DND-41 (cell line): Measurements from ENCODE around the gene NTM.

ENCODE experiments used
- ATAC-seq: fragments of 200-7000 bp; cut with Tn5 transposase; 3 replicates; pipeline ENCODE4 v1.9.1; 2021; ENCODE audit warnings: low read depth; ENCODE audit not compliant: insufficient read depth
- DNase-seq: peaks from one replicate; pipeline ENCODE4 v3.0.0-alpha.2; 2020
- H2AFZ ChIP-seq: 2 replicates; pipeline ENCODE4 v1.6.0; 2012; ENCODE audit warnings: low read depth, low read length
- H3K27ac ChIP-seq: 2 replicates; pipeline ENCODE4 v1.5.1; 2012; ENCODE audit warnings: low read length, inconsistent platforms
- H3K27me3 ChIP-seq: fragments of 200-600 bp; sonication (generic); 2 replicates; pipeline ENCODE4 v1.6.0; 2012; ENCODE audit warnings: low read length, mild to moderate bottlenecking, inconsistent platforms; ENCODE audit not compliant: insufficient read depth, poor library complexity
- H3K36me3 ChIP-seq: 2 replicates; pipeline ENCODE4 v1.5.1; 2012; ENCODE audit warnings: low read length, inconsistent platforms; ENCODE audit not compliant: insufficient read depth
- H3K4me1 ChIP-seq: 2 replicates; pipeline ENCODE4 v1.5.1; 2012; ENCODE audit warnings: mild to moderate bottlenecking, low read length; ENCODE audit not compliant: insufficient read depth
- H3K4me2 ChIP-seq: 2 replicates; pipeline ENCODE4 v1.6.0; 2012; ENCODE audit warnings: mild to moderate bottlenecking, moderate library complexity, low read length, inconsistent platforms; ENCODE audit not compliant: insufficient read depth
- H3K4me3 ChIP-seq, 2 experiments: fragments of 200-600 bp in 1 of 2; shearing (Covaris generic) in 1 of 2; 2 replicates each; pipeline ENCODE4 v1.5.1; 2012 to 2016; ENCODE audit warnings: inconsistent platforms in 2 of 2, low read length in 2 of 2, mild to moderate bottlenecking in 2 of 2, low read depth in 1 of 2, moderate library complexity in 1 of 2
- H3K79me2 ChIP-seq: 2 replicates; pipeline ENCODE4 v1.6.0; 2012; ENCODE audit warnings: low read length, inconsistent platforms; ENCODE audit not compliant: insufficient read depth
- H3K9ac ChIP-seq: 2 replicates; pipeline ENCODE4 v1.6.0; 2012; ENCODE audit warnings: low read depth, mild to moderate bottlenecking, inconsistent platforms, low read length, moderate library complexity
- H3K9me3 ChIP-seq: 2 replicates; pipeline ENCODE4 v1.5.1; 2012; ENCODE audit warnings: low read length, moderate library complexity, mild to moderate bottlenecking, inconsistent platforms; ENCODE audit not compliant: insufficient read depth, severe bottlenecking
- H4K20me1 ChIP-seq: 2 replicates; pipeline ENCODE4 v1.6.0; 2012; ENCODE audit warnings: low read length; ENCODE audit not compliant: insufficient read depth
- CTCF ChIP-seq: IDR thresholded peaks from 2 replicates; pipeline ENCODE4 v1.5.1; 2012; ENCODE audit warnings: borderline replicate concordance, low read length, moderate library complexity, mild to moderate bottlenecking; ENCODE audit not compliant: poor library complexity, severe bottlenecking; ENCODE audit errors: extremely low read depth
- EZH2 ChIP-seq: IDR thresholded peaks from 3 replicates; pipeline ENCODE4 v1.6.1; 2012; ENCODE audit warnings: borderline replicate concordance, low read depth, mild to moderate bottlenecking, moderate library complexity, low read length, inconsistent platforms; ENCODE audit not compliant: severe bottlenecking

Gene NTM

GRCh38 chr11:131849485-131849884 is 479.1 kb downstream of the NTM start:
- H3K27me3 ChIP-seq: peaks cover 2% of the 10 kb centered on the region

GRCh38 chr11:131850507-131850906 is 480.1 kb downstream of the NTM start:
- ATAC-seq (no peak), DNase-seq (no peak)
- H3K9me3 ChIP-seq: no peaks in the 10 kb centered on the region
- no peak overlapping the region for H3K4me3 ChIP-seq
- H3K36me3 ChIP-seq: no peaks in the 10 kb centered on the region
- H3K27me3 ChIP-seq: no peaks in the 10 kb centered on the region
- no peak overlapping the region for H3K9ac ChIP-seq
- H3K79me2 ChIP-seq: no peaks in the 10 kb centered on the region
- H3K27ac ChIP-seq: no peak overlapping the region
- TF ChIP-seq EZH2 (no peak), CTCF (no peak)
- no peaks in the 10 kb centered on the region for H3K4me1 ChIP-seq
- H4K20me1 ChIP-seq: no peaks in the 10 kb centered on the region
- no peak overlapping the region for H2AFZ ChIP-seq
- H3K4me2 ChIP-seq: no peak overlapping the region

More at GRCh38 chr11:131849485-131849884, 479.1 kb downstream of the NTM start:
- DNase-seq (no peak), ATAC-seq (no peak)
- Histone ChIP-seq H3K9me3 (no peaks in the 10 kb centered on the region), H3K4me2 (no peak overlapping the region), H3K9ac (no peak overlapping the region), H3K4me1 (no peaks in the 10 kb centered on the region), H4K20me1 (no peaks in the 10 kb centered on the region), H3K79me2 (no peaks in the 10 kb centered on the region), H3K27ac (no peak overlapping the region), H2AFZ (no peak overlapping the region), H3K4me3 (no peak overlapping the region), H3K36me3 (no peaks in the 10 kb centered on the region)
- TF ChIP-seq EZH2: no peak
- no peak for TF ChIP-seq CTCF

GRCh38 chr11:131851964-131852755 is 481.7 kb downstream of the NTM start:
- Histone ChIP-seq H3K36me3 (no peaks in the 10 kb centered on the region), H3K4me2 (no peak overlapping the region), H4K20me1 (no peaks in the 10 kb centered on the region), H3K27ac (no peak overlapping the region), H3K9ac (no peak overlapping the region), H3K4me1 (no peaks in the 10 kb centered on the region), H3K4me3 (no peak overlapping the region), H2AFZ (no peak overlapping the region), H3K79me2 (no peaks in the 10 kb centered on the region), H3K27me3 (no peaks in the 10 kb centered on the region), H3K9me3 (no peaks in the 10 kb centered on the region)
- no peak for TF ChIP-seq EZH2
- TF ChIP-seq CTCF: no peak
- no peak for DNase-seq
- no peak for ATAC-seq

GRCh38 chr11:131852757-131853156 is 482.3 kb downstream of the NTM start:
- ATAC-seq (no peak), DNase-seq (no peak)
- Histone ChIP-seq H3K36me3 (no peaks in the 10 kb centered on the region), H3K79me2 (no peaks in the 10 kb centered on the region), H3K9me3 (no peaks in the 10 kb centered on the region), H3K4me2 (no peak overlapping the region), H4K20me1 (no peaks in the 10 kb centered on the region), H2AFZ (no peak overlapping the region), H3K4me3 (no peak overlapping the region), H3K27ac (no peak overlapping the region), H3K9ac (no peak overlapping the region), H3K4me1 (no peaks in the 10 kb centered on the region), H3K27me3 (no peaks in the 10 kb centered on the region)
- TF ChIP-seq CTCF (no peak), EZH2 (no peak)
